ENCODE data around the gene CHRD. TPM values are rescaled to one million over a fixed set of nuclear protein-coding genes. Genes with fewer than 3 reads are reported as not detected.

CHRD gene
- total and polyA plus RNA-seq, 9 of the 15 experiments (the other 6 are each of a cell fraction or from before 2014, with no cell fraction given) = 0.11 to 1.3 (median 0.59) TPM; not detected in 3

DNA sequence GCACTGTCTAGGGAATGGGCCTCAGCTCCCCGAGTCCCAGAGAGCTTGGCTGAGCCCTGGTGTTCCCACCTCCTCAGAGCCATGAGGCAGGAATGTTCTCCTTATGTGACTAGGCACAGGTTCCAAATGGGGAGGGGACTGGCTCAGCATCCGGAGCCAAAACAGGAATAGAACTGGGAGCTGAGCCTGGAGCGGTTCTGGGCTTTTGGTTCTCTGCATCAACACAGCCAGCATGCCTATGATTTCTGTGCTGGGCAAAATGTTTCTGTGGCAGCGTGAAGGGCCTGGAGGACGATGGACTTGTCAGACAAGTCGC, 42.5 kb upstream of the CHRD start, which contains the start of gene FAM131A:
Gene FAM131A (plus strand): TSS at position 202 of the 316 bp plus-strand sequence. CDS start 31 bp downstream, at position 233.
- BruUV-seq (replicated peaks) = no TSS peak
- no peak for FAIRE-seq
- DNase-seq (ENCODE audit: extremely low read depth in 1 of 4, low spot score in 3 of 4) = no peak
- Histone ChIP-seq H3K9me1 (ENCODE audit: control insufficient read depth, insufficient read depth, low read length) (peaks cover 11% of the 10 kb centered on the region), H4K20me1 (replicated peaks; ENCODE audit: control insufficient read depth, insufficient read depth, low read length) (peaks cover 24% of the 10 kb centered on the region), H3K27me3 (ENCODE audit: control insufficient read depth in 2 of 2, insufficient read depth in 2 of 2, low read length in 2 of 2) (no peaks in the 10 kb centered on the region), H3K4me2 (ENCODE audit: insufficient read depth, low read length) (peak within 1 kb of the TSS; percentile 80), H3K4me3 (peak within 1 kb of the TSS; percentile 62), H3K27ac (ENCODE audit: extremely low read depth, low read depth, low read length) (peak within 1 kb of the TSS; percentile 83; the same call in 2 of the 3 replicates), H3K9me3 (replicated peaks; ENCODE audit: control insufficient read depth, insufficient read depth, low read depth, low read length) (no peaks in the 10 kb centered on the region), H3K36me3 (ENCODE audit: control insufficient read depth, insufficient read depth, low read length) (peaks cover 37% of the 10 kb centered on the region), H3K79me2 (ENCODE audit: control insufficient read depth, insufficient read depth, low read length) (peaks cover 16% of the 10 kb centered on the region), H2AFZ (ENCODE audit: low read depth, low read length) (peak within 1 kb of the TSS; percentile 34; the same call in 1 of the 2 replicates), H3K9ac (ENCODE audit: insufficient read depth in 1 of 2, low read depth in 2 of 2, low read length in 2 of 2) (peak within 1 kb of the TSS; percentile 70 to 98), H3K4me1 (replicated peaks in 1 of 2; ENCODE audit: control insufficient read depth in 2 of 2, insufficient read depth in 2 of 2, low read length in 2 of 2) (peaks cover 43 to 62% of the 10 kb centered on the region in 2 experiments)
- ChIA-PET CTCF (ENCODE audit: low intra/inter-chr PET ratio) (no interaction called here), POLR2A (interaction anchor here (0.6 to 1.9 kb wide), 5 partner anchors 8 to 129 kb away, joined by 3 to 8 read pairs (median 5); no protein-coding TSS in a partner anchor)
- in situ Hi-C loops (cut with MboI) = no loop called here
- intact Hi-C loops (cut with micrococcal nuclease) = no loop called here
- 91% methylated on average over 6 of the region's 6 CpGs for WGBS (ENCODE audit: insufficient coverage, low coverage, missing lambda C conversion rate)
- ATAC-seq = no peak
- TF ChIP-seq HDAC8 (tag; IDR thresholded peaks at IDR 0.05) = no peak
- no peak for TF ChIP-seq KLF10 (CRISPR knock-in tag; IDR thresholded peaks at IDR 0.05)
- TF ChIP-seq, protein P1, sequence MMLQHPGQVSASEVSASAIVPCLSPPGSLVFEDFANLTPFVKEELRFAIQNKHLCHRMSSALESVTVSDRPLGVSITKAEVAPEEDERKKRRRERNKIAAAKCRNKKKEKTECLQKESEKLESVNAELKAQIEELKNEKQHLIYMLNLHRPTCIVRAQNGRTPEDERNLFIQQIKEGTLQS (IDR thresholded peaks at IDR 0.05) = no peak
- TF ChIP-seq, protein P1 (CRISPR knock-in tag; conservative IDR thresholded peaks at IDR 0.05) = no peak
- no peak for TF ChIP-seq ZNF175 (CRISPR knock-in tag; IDR thresholded peaks at IDR 0.05; ENCODE audit: low read depth)
- TF ChIP-seq MTA3 (IDR thresholded peaks at IDR 0.05; ENCODE audit: borderline replicate concordance) = no peak
- no peak for TF ChIP-seq ZBED1 (IDR thresholded peaks at IDR 0.05)
- no peak for TF ChIP-seq POLR3A (IDR thresholded peaks at IDR 0.05; ENCODE audit: borderline replicate concordance, extremely low read depth, insufficient read depth, insufficient read length)

All from K562 (cell line).